ENCODE results near the gene LENG1. TPM values are rescaled to one million over a fixed set of nuclear protein-coding genes. Genes with fewer than 3 reads are reported as not detected.

Gene LENG1
- total and polyA plus RNA-seq, 2 experiments from 2014 or later = 4.7 to 17.2 TPM

DNA sequence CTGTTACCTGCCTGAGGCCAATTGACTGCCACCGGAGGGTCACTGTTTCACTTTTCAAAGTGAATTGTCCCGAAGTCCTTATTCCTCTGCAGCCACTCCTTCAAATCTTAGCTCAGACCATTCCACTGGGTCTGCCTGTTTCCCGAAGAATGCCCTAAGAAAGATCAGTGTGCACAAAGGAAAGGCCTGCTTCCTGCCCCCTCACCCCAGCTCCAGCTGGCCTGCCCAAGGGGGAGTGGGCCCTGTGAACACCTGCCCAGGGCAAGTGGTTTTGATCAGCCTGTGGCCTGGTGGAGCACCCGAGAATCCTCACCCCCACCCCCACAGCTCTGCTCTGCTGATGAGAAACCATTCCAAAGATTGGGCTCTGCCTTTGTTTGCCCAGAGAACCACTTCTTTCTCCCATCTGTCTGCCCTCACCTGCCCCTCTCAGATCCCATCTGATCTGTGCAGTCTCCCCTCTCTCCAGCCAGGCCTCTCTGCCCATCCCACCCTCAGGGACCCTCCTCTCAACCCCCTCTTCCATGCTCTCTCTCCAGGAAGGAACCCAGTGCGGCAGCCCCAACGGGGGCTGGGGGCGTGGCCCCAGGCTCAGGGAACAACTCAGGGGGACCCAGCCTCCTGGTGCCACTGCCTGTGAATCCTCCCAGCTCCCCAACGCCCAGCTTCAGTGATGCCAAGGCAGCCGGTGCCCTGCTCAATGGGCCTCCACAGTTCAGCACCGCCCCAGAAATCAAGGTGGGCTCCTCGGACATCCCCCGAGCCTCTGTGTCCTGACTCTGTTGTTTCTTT lies 10.3 kb downstream of the LENG1 start:
- H3K9me3 Mint-ChIP-seq = no peaks in the 10 kb centered on the region; the same call in 2 of the 3 replicates
- no peak overlapping the region for H3K27ac Mint-ChIP-seq
- H3K79me2 ChIP-seq (replicated peaks; ENCODE audit: insufficient read depth) = no peaks in the 10 kb centered on the region
- H3K4me2 ChIP-seq = no peak overlapping the region
- DNase-seq (ENCODE audit: low spot score) (no peak), ATAC-seq (no peak)
- no peak overlapping the region for H3K27ac ChIP-seq (ENCODE audit: low read depth)
- peaks cover 18% of the 10 kb centered on the region for H3K27me3 Mint-ChIP-seq (ENCODE audit: insufficient read depth, low read depth, poor library complexity)
- no peak overlapping the region for H3K4me3 Mint-ChIP-seq
- no peaks in the 10 kb centered on the region for H3K9me2 ChIP-seq (ENCODE audit: insufficient read depth)
- peaks cover 8% of the 10 kb centered on the region; the same call in 1 of the 2 replicates for H4K20me1 ChIP-seq (replicated peaks; ENCODE audit: insufficient read depth)
- no peaks in the 10 kb centered on the region; the same call in 2 of the 3 replicates for H3K4me1 Mint-ChIP-seq
- TF ChIP-seq, protein P1, sequence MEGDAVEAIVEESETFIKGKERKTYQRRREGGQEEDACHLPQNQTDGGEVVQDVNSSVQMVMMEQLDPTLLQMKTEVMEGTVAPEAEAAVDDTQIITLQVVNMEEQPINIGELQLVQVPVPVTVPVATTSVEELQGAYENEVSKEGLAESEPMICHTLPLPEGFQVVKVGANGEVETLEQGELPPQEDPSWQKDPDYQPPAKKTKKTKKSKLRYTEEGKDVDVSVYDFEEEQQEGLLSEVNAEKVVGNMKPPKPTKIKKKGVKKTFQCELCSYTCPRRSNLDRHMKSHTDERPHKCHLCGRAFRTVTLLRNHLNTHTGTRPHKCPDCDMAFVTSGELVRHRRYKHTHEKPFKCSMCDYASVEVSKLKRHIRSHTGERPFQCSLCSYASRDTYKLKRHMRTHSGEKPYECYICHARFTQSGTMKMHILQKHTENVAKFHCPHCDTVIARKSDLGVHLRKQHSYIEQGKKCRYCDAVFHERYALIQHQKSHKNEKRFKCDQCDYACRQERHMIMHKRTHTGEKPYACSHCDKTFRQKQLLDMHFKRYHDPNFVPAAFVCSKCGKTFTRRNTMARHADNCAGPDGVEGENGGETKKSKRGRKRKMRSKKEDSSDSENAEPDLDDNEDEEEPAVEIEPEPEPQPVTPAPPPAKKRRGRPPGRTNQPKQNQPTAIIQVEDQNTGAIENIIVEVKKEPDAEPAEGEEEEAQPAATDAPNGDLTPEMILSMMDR (conservative IDR thresholded peaks at IDR 0.05; ENCODE audit: low read depth in 2 of 2) = no peak
- TF ChIP-seq NANOG (IDR thresholded peaks at IDR 0.05; ENCODE audit: borderline replicate concordance) (no peak), ZNF114 (CRISPR knock-in tag; IDR thresholded peaks at IDR 0.05) (no peak), POLR2AphosphoS5 (IDR thresholded peaks at IDR 0.05; ENCODE audit: low read depth) (no peak), ZNF331 (CRISPR knock-in tag; IDR thresholded peaks at IDR 0.05; ENCODE audit: low read depth) (no peak), CREB1 (CRISPR knock-in tag; IDR thresholded peaks at IDR 0.05; ENCODE audit: low read depth) (no peak), EZH2phosphoT487 (IDR thresholded peaks at IDR 0.05; ENCODE audit: unreplicated experiment) (no peak), STAT1 (IDR thresholded peaks at IDR 0.05; ENCODE audit: unreplicated experiment) (no peak), EZH2 (IDR thresholded peaks at IDR 0.05; ENCODE audit: low read depth, unreplicated experiment) (no peak), JUNB (IDR thresholded peaks at IDR 0.05; ENCODE audit: unreplicated experiment) (no peak)
- TF ChIP-seq, protein P2, sequence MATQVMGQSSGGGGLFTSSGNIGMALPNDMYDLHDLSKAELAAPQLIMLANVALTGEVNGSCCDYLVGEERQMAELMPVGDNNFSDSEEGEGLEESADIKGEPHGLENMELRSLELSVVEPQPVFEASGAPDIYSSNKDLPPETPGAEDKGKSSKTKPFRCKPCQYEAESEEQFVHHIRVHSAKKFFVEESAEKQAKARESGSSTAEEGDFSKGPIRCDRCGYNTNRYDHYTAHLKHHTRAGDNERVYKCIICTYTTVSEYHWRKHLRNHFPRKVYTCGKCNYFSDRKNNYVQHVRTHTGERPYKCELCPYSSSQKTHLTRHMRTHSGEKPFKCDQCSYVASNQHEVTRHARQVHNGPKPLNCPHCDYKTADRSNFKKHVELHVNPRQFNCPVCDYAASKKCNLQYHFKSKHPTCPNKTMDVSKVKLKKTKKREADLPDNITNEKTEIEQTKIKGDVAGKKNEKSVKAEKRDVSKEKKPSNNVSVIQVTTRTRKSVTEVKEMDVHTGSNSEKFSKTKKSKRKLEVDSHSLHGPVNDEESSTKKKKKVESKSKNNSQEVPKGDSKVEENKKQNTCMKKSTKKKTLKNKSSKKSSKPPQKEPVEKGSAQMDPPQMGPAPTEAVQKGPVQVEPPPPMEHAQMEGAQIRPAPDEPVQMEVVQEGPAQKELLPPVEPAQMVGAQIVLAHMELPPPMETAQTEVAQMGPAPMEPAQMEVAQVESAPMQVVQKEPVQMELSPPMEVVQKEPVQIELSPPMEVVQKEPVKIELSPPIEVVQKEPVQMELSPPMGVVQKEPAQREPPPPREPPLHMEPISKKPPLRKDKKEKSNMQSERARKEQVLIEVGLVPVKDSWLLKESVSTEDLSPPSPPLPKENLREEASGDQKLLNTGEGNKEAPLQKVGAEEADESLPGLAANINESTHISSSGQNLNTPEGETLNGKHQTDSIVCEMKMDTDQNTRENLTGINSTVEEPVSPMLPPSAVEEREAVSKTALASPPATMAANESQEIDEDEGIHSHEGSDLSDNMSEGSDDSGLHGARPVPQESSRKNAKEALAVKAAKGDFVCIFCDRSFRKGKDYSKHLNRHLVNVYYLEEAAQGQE (IDR thresholded peaks at IDR 0.05; ENCODE audit: unreplicated experiment) = no peak
- TF ChIP-seq, protein P3, sequence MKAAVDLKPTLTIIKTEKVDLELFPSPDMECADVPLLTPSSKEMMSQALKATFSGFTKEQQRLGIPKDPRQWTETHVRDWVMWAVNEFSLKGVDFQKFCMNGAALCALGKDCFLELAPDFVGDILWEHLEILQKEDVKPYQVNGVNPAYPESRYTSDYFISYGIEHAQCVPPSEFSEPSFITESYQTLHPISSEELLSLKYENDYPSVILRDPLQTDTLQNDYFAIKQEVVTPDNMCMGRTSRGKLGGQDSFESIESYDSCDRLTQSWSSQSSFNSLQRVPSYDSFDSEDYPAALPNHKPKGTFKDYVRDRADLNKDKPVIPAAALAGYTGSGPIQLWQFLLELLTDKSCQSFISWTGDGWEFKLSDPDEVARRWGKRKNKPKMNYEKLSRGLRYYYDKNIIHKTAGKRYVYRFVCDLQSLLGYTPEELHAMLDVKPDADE (IDR thresholded peaks at IDR 0.05) = no peak
- TF ChIP-seq, protein P4, sequence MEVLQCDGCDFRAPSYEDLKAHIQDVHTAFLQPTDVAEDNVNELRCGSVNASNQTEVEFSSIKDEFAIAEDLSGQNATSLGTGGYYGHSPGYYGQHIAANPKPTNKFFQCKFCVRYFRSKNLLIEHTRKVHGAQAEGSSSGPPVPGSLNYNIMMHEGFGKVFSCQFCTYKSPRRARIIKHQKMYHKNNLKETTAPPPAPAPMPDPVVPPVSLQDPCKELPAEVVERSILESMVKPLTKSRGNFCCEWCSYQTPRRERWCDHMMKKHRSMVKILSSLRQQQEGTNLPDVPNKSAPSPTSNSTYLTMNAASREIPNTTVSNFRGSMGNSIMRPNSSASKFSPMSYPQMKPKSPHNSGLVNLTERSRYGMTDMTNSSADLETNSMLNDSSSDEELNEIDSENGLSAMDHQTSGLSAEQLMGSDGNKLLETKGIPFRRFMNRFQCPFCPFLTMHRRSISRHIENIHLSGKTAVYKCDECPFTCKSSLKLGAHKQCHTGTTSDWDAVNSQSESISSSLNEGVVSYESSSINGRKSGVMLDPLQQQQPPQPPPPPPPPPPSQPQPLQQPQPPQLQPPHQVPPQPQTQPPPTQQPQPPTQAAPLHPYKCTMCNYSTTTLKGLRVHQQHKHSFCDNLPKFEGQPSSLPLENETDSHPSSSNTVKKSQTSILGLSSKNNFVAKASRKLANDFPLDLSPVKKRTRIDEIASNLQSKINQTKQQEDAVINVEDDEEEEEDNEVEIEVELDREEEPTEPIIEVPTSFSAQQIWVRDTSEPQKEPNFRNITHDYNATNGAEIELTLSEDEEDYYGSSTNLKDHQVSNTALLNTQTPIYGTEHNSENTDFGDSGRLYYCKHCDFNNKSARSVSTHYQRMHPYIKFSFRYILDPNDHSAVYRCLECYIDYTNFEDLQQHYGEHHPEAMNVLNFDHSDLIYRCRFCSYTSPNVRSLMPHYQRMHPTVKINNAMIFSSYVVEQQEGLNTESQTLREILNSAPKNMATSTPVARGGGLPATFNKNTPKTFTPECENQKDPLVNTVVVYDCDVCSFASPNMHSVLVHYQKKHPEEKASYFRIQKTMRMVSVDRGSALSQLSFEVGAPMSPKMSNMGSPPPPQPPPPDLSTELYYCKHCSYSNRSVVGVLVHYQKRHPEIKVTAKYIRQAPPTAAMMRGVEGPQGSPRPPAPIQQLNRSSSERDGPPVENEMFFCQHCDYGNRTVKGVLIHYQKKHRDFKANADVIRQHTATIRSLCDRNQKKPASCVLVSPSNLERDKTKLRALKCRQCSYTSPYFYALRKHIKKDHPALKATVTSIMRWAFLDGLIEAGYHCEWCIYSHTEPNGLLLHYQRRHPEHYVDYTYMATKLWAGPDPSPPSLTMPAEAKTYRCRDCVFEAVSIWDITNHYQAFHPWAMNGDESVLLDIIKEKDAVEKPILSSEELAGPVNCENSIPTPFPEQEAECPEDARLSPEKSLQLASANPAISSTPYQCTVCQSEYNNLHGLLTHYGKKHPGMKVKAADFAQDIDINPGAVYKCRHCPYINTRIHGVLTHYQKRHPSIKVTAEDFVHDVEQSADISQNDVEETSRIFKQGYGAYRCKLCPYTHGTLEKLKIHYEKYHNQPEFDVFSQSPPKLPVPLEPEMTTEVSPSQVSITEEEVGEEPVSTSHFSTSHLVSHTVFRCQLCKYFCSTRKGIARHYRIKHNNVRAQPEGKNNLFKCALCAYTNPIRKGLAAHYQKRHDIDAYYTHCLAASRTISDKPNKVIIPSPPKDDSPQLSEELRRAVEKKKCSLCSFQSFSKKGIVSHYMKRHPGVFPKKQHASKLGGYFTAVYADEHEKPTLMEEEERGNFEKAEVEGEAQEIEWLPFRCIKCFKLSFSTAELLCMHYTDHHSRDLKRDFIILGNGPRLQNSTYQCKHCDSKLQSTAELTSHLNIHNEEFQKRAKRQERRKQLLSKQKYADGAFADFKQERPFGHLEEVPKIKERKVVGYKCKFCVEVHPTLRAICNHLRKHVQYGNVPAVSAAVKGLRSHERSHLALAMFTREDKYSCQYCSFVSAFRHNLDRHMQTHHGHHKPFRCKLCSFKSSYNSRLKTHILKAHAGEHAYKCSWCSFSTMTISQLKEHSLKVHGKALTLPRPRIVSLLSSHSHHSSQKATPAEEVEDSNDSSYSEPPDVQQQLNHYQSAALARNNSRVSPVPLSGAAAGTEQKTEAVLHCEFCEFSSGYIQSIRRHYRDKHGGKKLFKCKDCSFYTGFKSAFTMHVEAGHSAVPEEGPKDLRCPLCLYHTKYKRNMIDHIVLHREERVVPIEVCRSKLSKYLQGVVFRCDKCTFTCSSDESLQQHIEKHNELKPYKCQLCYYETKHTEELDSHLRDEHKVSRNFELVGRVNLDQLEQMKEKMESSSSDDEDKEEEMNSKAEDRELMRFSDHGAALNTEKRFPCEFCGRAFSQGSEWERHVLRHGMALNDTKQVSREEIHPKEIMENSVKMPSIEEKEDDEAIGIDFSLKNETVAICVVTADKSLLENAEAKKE (CRISPR knock-in tag; IDR thresholded peaks at IDR 0.05) = no peak
- H3K36me3 Mint-ChIP-seq (ENCODE audit: low read depth) = peaks cover 80% of the 10 kb centered on the region
- H3K36me3 ChIP-seq (ENCODE audit: insufficient read depth) = peaks cover 24% of the 10 kb centered on the region
- no peaks in the 10 kb centered on the region for H3K27me3 ChIP-seq (ENCODE audit: insufficient read depth)
- no peak overlapping the region for H2AFZ ChIP-seq
- peaks cover 9% of the 10 kb centered on the region for H3F3A ChIP-seq (replicated peaks; ENCODE audit: low read depth)
- H3K4me1 ChIP-seq (ENCODE audit: insufficient read depth) = no peaks in the 10 kb centered on the region
- H3K4me3 ChIP-seq = no peak overlapping the region

All from GM23338 (cell line).